IPS-18c (cell line): Measurements from ENCODE around the gene TWIST2.

ENCODE experiments used
- H3K4me3 ChIP-seq: 2 replicates; pipeline ENCODE4 v1.7.0; 2013; ENCODE audit warnings: low read depth, mild to moderate bottlenecking, low read length, moderate library complexity; ENCODE audit not compliant: insufficient read depth
- H3K9me3 ChIP-seq: one replicate; pipeline ENCODE4 v1.6.1; 2013; ENCODE audit warnings: mild to moderate bottlenecking, low read length, moderate library complexity; ENCODE audit not compliant: control insufficient read depth, insufficient read depth

TWIST2 gene

DNA sequence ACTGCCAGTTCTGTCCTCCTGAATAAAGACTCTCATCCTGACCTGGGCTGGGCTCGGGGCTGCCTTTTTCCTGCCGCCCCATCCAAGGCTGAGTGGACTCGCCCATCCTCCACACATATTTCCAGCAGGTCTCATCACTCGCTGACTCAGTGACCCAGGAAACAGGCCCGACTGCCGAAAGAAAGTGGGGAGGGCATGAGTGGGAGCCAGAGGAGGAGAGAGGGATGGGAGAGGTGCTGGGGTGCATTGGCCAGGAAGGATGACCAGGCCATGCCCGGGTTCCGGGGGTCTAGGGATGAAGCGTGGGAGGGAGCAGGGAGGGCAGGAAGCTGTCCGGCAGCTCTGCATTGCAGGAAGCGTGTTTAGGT, 66.7 kb downstream of the TWIST2 start:
- no peak overlapping the region for H3K4me3 ChIP-seq
- H3K9me3 ChIP-seq: no peaks in the 10 kb centered on the region

DNA sequence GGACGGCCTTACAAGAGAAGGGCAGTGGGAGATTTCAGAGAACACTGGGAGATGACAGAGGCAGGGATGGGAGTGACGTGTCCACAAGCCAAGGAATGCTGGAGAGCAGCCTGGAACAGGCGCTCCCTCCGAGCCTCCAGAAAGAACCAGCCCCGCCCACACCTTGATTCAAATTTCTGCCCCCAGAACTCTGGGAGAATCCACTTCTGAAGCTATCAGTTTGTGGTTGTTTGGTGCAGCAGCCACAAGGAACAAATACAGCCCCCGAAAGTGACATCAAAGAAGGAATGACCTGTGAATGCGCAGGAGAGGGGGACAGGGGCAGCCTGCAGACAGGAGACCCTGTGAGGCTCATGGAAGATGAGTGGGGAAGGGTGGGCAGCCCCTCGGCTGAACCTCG, 67.3 kb downstream of the TWIST2 start:
- no peaks in the 10 kb centered on the region for H3K9me3 ChIP-seq
- no peak overlapping the region for H3K4me3 ChIP-seq

DNA sequence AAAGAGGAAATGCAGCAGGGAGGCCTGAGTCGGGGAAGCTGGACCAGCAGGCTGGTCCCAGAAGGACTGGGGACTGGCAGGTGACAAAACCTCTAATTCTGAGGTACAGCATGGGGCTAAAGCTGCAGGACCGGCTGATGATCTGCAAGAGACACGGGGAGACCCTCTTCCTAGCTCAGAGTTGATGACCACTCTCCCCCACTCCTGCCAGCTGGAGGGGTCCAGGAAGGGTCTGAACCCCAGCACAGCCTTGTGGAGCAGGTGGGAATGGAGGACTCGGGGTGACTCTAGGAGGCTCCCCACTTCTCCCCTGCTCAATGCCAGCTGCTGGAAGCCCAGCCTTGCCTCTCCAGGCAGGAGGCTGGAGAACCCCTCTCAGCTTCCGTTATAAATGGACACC, 67.7 kb downstream of the TWIST2 start:
- Histone ChIP-seq H3K9me3 (no peaks in the 10 kb centered on the region), H3K4me3 (no peak overlapping the region)

DNA sequence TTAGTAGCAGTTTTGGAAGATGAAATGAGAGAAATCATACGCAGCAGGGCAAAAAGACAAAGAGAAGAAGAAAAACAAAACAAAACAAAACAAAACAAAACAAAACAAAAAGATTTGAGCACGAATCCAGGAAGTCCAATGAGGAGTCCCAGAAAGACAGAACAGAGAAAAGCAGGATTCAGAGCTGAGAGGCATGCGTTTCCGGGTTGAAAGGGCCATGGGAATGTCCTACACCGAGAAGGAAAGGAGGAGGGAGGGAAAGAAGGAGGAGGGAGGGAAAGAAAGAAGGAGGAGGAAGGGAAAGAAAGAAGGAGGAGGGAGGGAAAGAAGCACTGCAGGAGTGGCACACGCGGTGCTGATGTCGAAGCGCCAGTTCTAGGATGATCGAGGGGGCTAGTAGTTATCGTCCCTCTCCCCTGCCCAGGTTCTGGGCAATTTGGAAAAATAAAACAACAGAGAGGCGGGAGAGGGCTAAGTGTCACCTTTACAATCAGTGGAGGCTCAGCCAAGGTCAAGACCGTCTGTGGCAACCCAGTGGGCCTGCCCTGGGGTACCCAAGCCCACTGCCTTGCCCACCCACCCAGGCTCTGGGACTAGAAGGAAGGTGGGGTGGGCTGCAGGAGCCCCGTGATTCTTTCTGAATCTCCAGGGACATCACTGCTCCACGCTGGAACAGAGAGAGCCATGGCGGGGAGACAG, 68.4 kb downstream of the TWIST2 start:
- Histone ChIP-seq H3K9me3 (no peaks in the 10 kb centered on the region), H3K4me3 (no peak overlapping the region)

DNA sequence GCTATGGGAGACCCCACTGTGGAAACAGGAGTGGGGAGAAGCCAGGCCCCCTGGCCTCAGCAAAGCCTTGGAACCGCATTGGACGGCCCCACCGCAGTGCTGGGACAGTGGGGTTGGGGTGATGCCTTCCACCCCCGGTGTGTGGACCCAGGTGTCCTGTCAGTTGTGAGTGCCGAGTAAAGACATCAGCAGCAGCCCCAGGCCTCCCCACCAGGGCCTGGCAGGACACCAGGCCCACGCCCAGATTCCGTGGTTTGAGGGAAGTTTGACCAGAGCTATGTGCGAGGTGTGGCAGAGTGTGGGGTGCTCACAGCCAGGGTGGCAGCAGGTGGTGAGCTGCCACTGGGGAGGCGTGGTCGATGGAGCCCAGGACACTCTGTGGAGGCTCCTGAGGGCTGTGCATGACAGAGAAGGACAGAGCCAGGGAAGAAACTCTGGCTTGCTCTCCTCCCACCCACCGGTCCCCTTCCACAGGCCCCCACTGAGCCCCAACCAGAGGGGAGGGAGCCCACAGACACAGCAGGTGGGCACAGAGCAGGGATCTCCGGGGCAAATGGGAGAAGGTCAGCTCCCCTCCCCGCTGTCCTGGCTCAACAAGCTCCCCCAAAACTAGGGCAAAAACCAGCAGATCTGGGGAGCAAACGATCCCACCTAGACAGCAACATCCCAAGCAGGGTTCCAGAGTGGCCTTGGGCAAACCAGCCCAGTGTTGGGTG, 69.1 kb downstream of the TWIST2 start:
- Histone ChIP-seq H3K4me3 (no peak overlapping the region), H3K9me3 (no peaks in the 10 kb centered on the region)

DNA sequence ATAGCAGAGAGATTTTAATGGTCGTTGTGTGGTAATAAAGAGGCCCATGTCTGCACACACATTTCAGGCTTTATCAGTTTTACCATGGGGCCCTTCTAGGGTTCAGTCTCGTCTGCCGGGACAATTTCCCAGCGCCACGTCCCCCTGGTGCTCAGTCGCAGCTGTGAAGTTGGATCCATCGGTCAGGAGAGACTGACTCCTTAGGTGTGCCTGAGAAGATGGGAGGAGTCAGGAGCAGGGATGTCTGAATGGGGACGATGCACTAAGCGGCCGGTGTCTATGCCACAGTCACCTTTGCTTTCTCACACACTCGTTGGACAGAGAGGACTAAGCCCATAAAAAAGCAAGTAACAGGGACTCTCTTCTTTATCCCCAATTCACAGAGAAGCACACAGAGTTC, 71.4 kb downstream of the TWIST2 start:
- no peaks in the 10 kb centered on the region for H3K9me3 ChIP-seq
- no peak overlapping the region for H3K4me3 ChIP-seq

DNA sequence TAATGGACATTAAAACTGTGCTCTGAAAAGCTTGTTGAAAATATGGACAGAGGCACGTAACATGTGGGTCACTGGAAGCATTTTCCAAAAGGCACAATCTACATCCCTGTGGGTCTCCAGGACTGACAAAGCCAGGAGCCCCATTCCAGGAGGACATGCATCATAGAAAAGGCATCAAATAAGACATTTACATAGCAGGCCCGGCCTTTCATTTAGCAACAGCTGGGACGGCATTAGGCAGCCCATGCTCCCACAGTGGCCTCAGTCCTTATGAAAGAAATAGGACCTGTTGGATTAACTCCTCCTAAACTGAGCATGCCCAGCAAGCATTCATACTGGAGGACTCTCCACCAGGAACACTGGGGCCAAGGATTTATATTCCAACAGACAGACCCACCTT, 72.2 kb downstream of the TWIST2 start:
- Histone ChIP-seq H3K9me3 (no peaks in the 10 kb centered on the region), H3K4me3 (no peak overlapping the region)

DNA sequence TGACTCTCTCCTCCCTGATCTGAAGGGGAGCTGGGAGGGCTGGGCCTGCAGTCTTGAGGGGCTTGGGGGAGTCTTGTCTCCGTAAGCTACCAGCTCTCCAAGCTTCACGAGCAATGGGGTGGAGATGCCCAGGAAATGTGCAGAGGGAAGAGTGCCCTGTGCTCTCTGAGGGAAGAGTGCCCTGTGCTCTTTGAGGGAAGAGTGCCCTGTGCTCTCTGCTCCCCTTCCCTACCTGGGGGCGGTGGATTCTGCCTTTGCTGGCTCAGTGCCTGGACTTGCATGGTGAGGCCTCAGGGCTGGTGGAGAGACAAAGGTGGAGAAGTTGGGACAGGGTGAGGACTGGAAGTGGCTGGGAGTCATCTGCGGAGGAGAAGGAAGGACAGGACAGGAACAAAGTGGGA, 72.7 kb downstream of the TWIST2 start:
- no peak overlapping the region for H3K4me3 ChIP-seq
- no peaks in the 10 kb centered on the region for H3K9me3 ChIP-seq

DNA sequence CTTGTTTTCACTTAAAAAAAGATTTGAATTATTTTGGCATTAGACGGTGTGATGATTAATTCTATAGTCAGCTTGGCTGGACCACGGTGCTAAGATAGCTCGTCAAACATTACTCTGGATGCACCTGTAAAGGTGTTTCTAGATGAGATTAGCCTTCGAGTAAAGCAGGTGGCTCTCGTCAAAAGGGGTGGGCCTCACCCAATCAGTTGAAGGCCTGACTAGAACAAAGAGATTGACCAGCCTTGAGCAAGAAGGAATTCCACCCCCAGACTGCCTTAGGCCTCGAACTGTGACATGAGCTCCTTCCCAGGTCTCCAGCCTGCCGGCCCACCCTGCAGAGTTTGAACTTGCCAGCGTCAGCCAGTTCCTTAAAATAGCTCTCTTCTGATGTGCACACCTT, 73.4 kb downstream of the TWIST2 start:
- Histone ChIP-seq H3K9me3 (no peaks in the 10 kb centered on the region), H3K4me3 (no peak overlapping the region)

DNA sequence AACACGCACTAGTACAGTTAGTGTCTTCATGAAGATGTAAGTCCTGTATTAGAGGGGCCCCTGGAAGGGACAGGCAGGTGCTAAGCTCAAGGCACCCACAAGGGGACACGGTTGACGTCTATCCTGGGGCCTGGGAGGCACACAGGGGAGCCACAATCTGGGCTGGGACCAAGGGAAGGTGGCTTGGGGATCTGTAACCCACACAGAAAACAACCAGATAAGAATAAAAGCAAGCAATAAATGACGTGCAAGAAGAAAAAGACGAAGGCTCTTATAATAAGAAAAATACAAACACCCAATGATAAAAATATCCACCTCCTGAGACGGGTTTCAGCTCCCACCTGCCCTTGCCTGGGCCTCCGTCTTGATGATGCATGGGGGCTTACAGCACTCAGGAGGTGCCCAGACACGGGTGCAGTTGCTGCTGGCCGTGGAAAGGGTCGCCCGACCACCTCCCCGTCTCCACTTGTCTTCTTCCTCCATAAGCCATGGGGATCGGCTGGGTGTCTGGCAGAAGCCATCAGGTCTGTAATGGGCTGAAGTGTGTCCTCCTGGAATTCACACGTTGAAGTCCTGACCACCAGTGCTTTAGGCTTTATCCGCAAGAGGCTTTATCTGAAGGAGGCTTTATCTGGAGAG, 73.9 kb downstream of the TWIST2 start:
- Histone ChIP-seq H3K4me3 (no peak overlapping the region), H3K9me3 (no peaks in the 10 kb centered on the region)

DNA sequence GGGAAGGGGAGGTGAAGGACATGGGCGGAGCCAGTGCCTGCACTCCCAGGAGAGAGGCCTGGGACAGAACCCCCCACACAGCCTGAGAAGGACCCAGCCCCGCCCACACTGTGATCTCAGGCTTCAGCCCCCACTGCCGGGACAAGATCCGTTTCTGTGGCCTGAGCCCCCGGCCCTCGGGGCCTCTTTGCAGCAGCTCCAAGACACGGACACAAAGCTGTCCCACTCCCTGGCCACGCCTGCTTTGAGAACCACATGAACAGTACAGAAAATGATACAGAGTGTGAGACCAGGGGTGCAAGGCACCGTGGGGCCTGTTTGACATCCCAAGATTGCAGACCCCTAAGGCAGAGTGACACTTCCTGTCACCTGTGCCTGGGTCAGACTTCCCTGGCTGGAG, 74.5 kb downstream of the TWIST2 start:
- Histone ChIP-seq H3K9me3 (no peaks in the 10 kb centered on the region), H3K4me3 (no peak overlapping the region)

DNA sequence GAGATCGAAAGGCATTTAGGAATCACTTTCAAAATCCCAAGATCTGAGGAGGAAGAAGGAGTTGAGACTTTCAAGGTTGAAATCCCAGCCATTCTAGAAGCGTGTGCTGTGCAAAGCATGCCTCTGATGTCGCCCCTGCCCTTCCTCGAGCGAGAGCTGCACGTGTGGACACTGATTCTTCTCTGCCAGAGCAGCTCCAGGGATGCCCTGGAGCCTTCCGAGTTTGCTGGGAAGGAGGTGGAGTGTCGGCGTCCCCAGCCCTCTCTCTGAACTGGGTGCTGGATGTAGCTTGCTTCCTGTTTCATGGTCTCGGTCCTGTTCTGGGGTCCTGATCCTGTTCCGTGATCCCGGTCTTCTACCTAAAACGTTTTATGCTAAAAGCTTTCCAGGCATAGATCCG, 76.1 kb downstream of the TWIST2 start:
- H3K4me3 ChIP-seq: no peak overlapping the region
- no peaks in the 10 kb centered on the region for H3K9me3 ChIP-seq

DNA sequence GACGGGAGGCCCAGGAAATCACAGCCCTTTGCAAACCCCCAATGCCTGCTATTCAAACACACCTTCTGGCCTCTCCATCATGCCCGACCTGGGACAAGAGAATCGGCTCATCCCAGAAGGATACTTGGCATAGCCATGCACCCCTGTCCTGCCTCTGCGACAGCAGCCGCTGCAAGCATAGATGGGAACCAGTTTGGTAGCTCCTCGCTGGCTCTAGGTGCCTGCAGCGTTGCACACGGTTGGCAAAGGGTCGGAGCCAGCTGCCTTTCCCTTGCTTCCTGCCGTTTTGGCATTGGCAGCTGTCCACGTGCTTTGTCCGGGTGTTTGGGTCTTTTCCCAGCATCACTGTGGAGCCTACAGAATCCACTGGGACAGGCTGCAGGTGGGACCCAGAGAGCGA, 76.9 kb downstream of the TWIST2 start:
- Histone ChIP-seq H3K4me3 (no peak overlapping the region), H3K9me3 (no peaks in the 10 kb centered on the region)

DNA sequence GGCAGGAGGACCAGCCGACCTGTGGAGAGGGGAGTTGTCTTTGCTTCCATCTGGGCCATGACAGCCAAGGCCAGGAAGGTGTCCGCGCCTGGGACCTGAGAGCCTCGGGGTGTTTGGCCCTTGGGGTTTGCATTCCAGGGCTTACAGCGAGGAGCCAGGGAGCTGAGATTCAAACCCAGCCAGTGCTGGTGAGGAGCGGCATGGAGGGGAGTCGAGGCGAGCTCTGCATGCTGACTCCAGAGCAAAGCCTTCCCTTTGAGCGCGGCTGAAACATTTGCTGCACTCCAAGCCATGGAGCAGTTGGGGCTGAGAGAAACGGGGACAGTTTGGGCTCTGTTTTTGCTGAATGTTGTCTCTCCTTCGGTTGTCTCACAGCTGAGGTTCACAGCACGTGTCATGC, 77.4 kb downstream of the TWIST2 start:
- H3K4me3 ChIP-seq: no peak overlapping the region
- H3K9me3 ChIP-seq: no peaks in the 10 kb centered on the region

DNA sequence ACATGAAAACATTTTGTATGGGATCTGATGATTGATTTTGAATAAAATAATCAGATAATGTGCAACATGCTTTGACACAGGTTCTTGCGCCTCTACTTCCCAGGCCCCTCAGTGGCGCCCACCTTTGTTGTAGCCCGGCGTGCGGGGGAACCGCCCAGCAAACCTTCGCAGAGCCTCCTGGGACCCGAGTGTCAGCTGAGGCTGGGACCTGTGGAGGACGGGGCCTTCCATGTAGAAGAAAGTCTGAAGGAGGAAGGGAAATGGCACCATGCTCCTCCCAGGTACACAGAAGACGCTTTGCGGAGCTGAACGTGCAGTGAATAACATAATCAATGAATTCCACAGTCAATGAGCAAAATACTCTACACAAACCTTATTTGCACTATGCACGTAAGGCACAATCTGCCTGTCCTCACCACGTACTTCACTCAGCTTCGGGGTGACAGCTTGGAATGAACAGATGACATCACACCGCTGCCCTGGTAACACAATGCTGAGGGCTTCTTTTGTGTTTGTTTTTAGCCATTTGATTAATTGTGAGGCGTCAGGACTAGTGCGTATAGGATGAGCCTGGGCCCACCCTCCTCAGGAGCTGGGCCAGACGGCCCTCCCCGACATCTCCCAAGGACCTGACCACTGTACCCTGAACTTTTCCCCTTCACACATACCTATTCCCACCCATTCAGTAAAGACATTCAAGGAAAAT, 78.1 kb downstream of the TWIST2 start:
- Histone ChIP-seq H3K9me3 (no peaks in the 10 kb centered on the region), H3K4me3 (no peak overlapping the region)

DNA sequence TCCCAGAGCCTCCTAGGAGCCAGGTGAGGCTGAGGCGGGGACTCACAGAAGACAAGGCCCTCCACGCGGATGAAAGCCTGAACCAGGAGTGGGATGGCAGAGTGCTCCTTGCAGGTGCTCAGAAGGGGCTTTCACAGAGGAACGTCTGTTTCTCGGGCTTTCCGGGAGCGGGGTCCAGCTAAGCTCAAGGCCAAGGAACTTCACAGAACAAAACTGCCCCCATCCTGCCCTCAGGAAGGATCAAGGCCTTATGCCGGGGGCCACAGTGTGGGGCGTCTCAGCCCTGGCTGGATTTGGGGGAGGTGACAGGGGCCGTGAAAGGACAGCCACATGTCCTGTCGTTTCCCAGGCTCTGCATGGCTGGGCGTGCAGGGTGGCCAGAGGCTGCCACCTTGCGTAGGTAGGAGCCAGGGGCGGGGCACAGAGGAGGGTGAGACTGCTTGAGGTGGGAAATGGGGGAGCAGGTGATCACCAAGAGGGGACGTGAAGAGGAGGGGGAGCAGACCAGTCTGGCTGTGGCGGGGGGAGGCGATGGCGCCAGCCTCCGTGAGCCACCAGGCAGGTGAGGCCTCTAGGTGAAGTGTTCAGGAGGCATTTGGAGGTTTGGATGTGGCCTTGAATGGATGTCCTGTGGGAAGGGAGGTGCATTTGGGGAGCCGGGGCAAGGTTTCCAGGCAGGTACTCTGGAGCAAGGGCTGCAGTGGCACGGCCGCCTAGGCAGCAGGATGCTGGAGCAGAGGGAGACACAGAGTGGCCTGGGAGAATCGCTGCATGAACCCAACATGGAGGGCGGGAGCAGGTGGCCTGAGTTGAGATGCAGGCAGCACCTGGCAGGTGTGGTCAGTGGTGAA, 79.1 kb downstream of the TWIST2 start:
- H3K9me3 ChIP-seq: no peaks in the 10 kb centered on the region
- H3K4me3 ChIP-seq: no peak overlapping the region
